ENCODE data around the gene AGMO. TPM values are rescaled to one million over a fixed set of nuclear protein-coding genes. Genes with fewer than 3 reads are reported as not detected.

Gene AGMO
- total RNA-seq, 2 experiments from 2014 or later: not detected

GRCh38 chr7:15508258-15508657 lies 53.6 kb downstream of the AGMO start:
- intact Hi-C loops (cut with micrococcal nuclease): no loop called here
- CTCF ChIA-PET: no interaction called here
- Mint-ChIP-seq H3K4me1 (ENCODE audit: low read depth) (no peaks in the 10 kb centered on the region), H3K4me3 (no peak overlapping the region), H3K27ac (no peak overlapping the region), H3K27me3 (no peaks in the 10 kb centered on the region), H3K36me3 (no peaks in the 10 kb centered on the region), H3K9me3 (peaks cover 3% of the 10 kb centered on the region)
- POLR2A ChIA-PET: no interaction called here
- DNase-seq: no peak

- no peaks in the 10 kb centered on the region for H3K27me3 Mint-ChIP-seq
- CTCF ChIA-PET: no interaction called here
- peaks cover 3% of the 10 kb centered on the region for H3K9me3 Mint-ChIP-seq
- H3K27ac Mint-ChIP-seq: no peak overlapping the region
- no peaks in the 10 kb centered on the region for H3K4me1 Mint-ChIP-seq (ENCODE audit: low read depth)
- H3K4me3 Mint-ChIP-seq: no peak overlapping the region
- H3K36me3 Mint-ChIP-seq: no peaks in the 10 kb centered on the region
- intact Hi-C loops (cut with micrococcal nuclease): no loop called here
- DNase-seq: no peak
- POLR2A ChIA-PET: no interaction called here
Observed at GRCh38 chr7:15507708-15508107, 54.1 kb downstream of the AGMO start.

- no peaks in the 10 kb centered on the region for H3K4me1 Mint-ChIP-seq (ENCODE audit: low read depth)
- no peak overlapping the region for H3K4me3 Mint-ChIP-seq
- POLR2A ChIA-PET: no interaction called here
Observed at GRCh38 chr7:15507171-15507570, 54.6 kb downstream of the AGMO start.

GRCh38 chr7:15505761-15506160 lies 56.1 kb downstream of the AGMO start:
- POLR2A ChIA-PET: no interaction called here
- CTCF ChIA-PET: no interaction called here
- no peak for DNase-seq
- intact Hi-C loops (cut with micrococcal nuclease): no loop called here
- no peaks in the 10 kb centered on the region for H3K9me3 Mint-ChIP-seq
- no peaks in the 10 kb centered on the region for H3K4me1 Mint-ChIP-seq (ENCODE audit: low read depth)
- no peaks in the 10 kb centered on the region for H3K36me3 Mint-ChIP-seq
- H3K27me3 Mint-ChIP-seq: no peaks in the 10 kb centered on the region
- no peak overlapping the region for H3K4me3 Mint-ChIP-seq
- no peak overlapping the region for H3K27ac Mint-ChIP-seq

More at GRCh38 chr7:15507171-15507570, 54.6 kb downstream of the AGMO start:
- H3K27me3 Mint-ChIP-seq: no peaks in the 10 kb centered on the region
- H3K9me3 Mint-ChIP-seq: peaks cover 3% of the 10 kb centered on the region
- H3K27ac Mint-ChIP-seq: no peak overlapping the region
- no peaks in the 10 kb centered on the region for H3K36me3 Mint-ChIP-seq
- CTCF ChIA-PET: no interaction called here
- DNase-seq: no peak
- intact Hi-C loops (cut with micrococcal nuclease): no loop called here

- POLR2A ChIA-PET: no interaction called here
- no peak for DNase-seq
- no peak overlapping the region for H3K27ac Mint-ChIP-seq
- CTCF ChIA-PET: no interaction called here
- H3K4me3 Mint-ChIP-seq: no peak overlapping the region
- H3K27me3 Mint-ChIP-seq: no peaks in the 10 kb centered on the region
- H3K9me3 Mint-ChIP-seq: no peaks in the 10 kb centered on the region
- no peaks in the 10 kb centered on the region for H3K36me3 Mint-ChIP-seq
- H3K4me1 Mint-ChIP-seq (ENCODE audit: low read depth): no peaks in the 10 kb centered on the region
- intact Hi-C loops (cut with micrococcal nuclease): no loop called here
Observed at GRCh38 chr7:15504351-15504750, 57.5 kb downstream of the AGMO start.

GRCh38 chr7:15503603-15504290 lies 58.1 kb downstream of the AGMO start:
- intact Hi-C loops (cut with micrococcal nuclease): no loop called here
- no peak overlapping the region for H3K4me3 Mint-ChIP-seq
- no peaks in the 10 kb centered on the region for H3K27me3 Mint-ChIP-seq
- H3K27ac Mint-ChIP-seq: no peak overlapping the region
- ChIA-PET POLR2A (no interaction called here), CTCF (no interaction called here)
- no peak for DNase-seq
- no peaks in the 10 kb centered on the region for H3K36me3 Mint-ChIP-seq
- H3K9me3 Mint-ChIP-seq: no peaks in the 10 kb centered on the region
- H3K4me1 Mint-ChIP-seq (ENCODE audit: low read depth): no peaks in the 10 kb centered on the region

- DNase-seq: no peak
- CTCF ChIA-PET: no interaction called here
- no peak overlapping the region for H3K27ac Mint-ChIP-seq
- H3K36me3 Mint-ChIP-seq: no peaks in the 10 kb centered on the region
- H3K4me1 Mint-ChIP-seq (ENCODE audit: low read depth): no peaks in the 10 kb centered on the region
- H3K4me3 Mint-ChIP-seq: no peak overlapping the region
- POLR2A ChIA-PET: no interaction called here
- intact Hi-C loops (cut with micrococcal nuclease): no loop called here
- no peaks in the 10 kb centered on the region for H3K27me3 Mint-ChIP-seq
- H3K9me3 Mint-ChIP-seq: no peaks in the 10 kb centered on the region
Observed at GRCh38 chr7:15498465-15498864, 63.4 kb downstream of the AGMO start.

- Mint-ChIP-seq H3K4me3 (no peak overlapping the region), H3K36me3 (no peaks in the 10 kb centered on the region), H3K27ac (no peak overlapping the region), H3K4me1 (ENCODE audit: low read depth) (no peaks in the 10 kb centered on the region), H3K27me3 (no peaks in the 10 kb centered on the region), H3K9me3 (peaks cover 6% of the 10 kb centered on the region)
- POLR2A ChIA-PET: no interaction called here
- intact Hi-C loops (cut with micrococcal nuclease): no loop called here
- CTCF ChIA-PET: no interaction called here
- no peak for DNase-seq
Observed at GRCh38 chr7:15495170-15495569, 66.6 kb downstream of the AGMO start.

GRCh38 chr7:15494711-15495110 lies 67.1 kb downstream of the AGMO start:
- H3K4me1 Mint-ChIP-seq (ENCODE audit: low read depth): no peaks in the 10 kb centered on the region
- H3K36me3 Mint-ChIP-seq: no peaks in the 10 kb centered on the region
- H3K4me3 Mint-ChIP-seq: no peak overlapping the region
- DNase-seq: no peak
- intact Hi-C loops (cut with micrococcal nuclease): no loop called here
- CTCF ChIA-PET: no interaction called here
- H3K9me3 Mint-ChIP-seq: peaks cover 6% of the 10 kb centered on the region
- POLR2A ChIA-PET: no interaction called here
- H3K27me3 Mint-ChIP-seq: no peaks in the 10 kb centered on the region
- H3K27ac Mint-ChIP-seq: no peak overlapping the region

GRCh38 chr7:15491361-15491760 lies 70.5 kb downstream of the AGMO start:
- CTCF ChIA-PET: no interaction called here
- no peaks in the 10 kb centered on the region for H3K36me3 Mint-ChIP-seq

GRCh38 chr7:15490291-15490690 lies 71.5 kb downstream of the AGMO start:
- POLR2A ChIA-PET: no interaction called here
- DNase-seq: no peak
- Mint-ChIP-seq H3K4me3 (no peak overlapping the region), H3K27ac (no peak overlapping the region), H3K9me3 (peaks cover 6% of the 10 kb centered on the region), H3K27me3 (no peaks in the 10 kb centered on the region), H3K36me3 (no peaks in the 10 kb centered on the region), H3K4me1 (ENCODE audit: low read depth) (no peaks in the 10 kb centered on the region)
- CTCF ChIA-PET: no interaction called here
- intact Hi-C loops (cut with micrococcal nuclease): no loop called here

More at GRCh38 chr7:15491361-15491760, 70.5 kb downstream of the AGMO start:
- no peak overlapping the region for H3K4me3 Mint-ChIP-seq
- H3K4me1 Mint-ChIP-seq (ENCODE audit: low read depth): no peaks in the 10 kb centered on the region
- peaks cover 6% of the 10 kb centered on the region for H3K9me3 Mint-ChIP-seq
- no peaks in the 10 kb centered on the region for H3K27me3 Mint-ChIP-seq
- DNase-seq: no peak
- POLR2A ChIA-PET: no interaction called here
- H3K27ac Mint-ChIP-seq: no peak overlapping the region
- intact Hi-C loops (cut with micrococcal nuclease): no loop called here

- ChIA-PET POLR2A (no interaction called here), CTCF (no interaction called here)
- DNase-seq: no peak
- Mint-ChIP-seq H3K4me3 (no peak overlapping the region), H3K27me3 (no peaks in the 10 kb centered on the region), H3K4me1 (ENCODE audit: low read depth) (no peaks in the 10 kb centered on the region), H3K27ac (no peak overlapping the region), H3K36me3 (no peaks in the 10 kb centered on the region), H3K9me3 (peaks cover 6% of the 10 kb centered on the region)
- intact Hi-C loops (cut with micrococcal nuclease): no loop called here
Observed at GRCh38 chr7:15489861-15490260, 72.0 kb downstream of the AGMO start.

GRCh38 chr7:15489383-15489782 lies 72.4 kb downstream of the AGMO start:
- POLR2A ChIA-PET: no interaction called here
- CTCF ChIA-PET: no interaction called here

More at GRCh38 chr7:15489383-15489782, 72.4 kb downstream of the AGMO start:
- Mint-ChIP-seq H3K27me3 (no peaks in the 10 kb centered on the region), H3K27ac (no peak overlapping the region), H3K9me3 (peaks cover 10% of the 10 kb centered on the region), H3K4me3 (no peak overlapping the region), H3K4me1 (ENCODE audit: low read depth) (no peaks in the 10 kb centered on the region), H3K36me3 (no peaks in the 10 kb centered on the region)
- intact Hi-C loops (cut with micrococcal nuclease): no loop called here
- DNase-seq: no peak

Data from activated CD4-positive, alpha-beta memory T cell treated with anti-CD3 and anti-CD28 coated beads for 36 hours (primary cell).